ENCODE results near the gene C5orf22.
A peak's percentile ranks its signal among the peaks of the same experiment; 100 is the strongest.
"Not testable (repeated sequence)": the region's sequence is repeated elsewhere in the genome, so short reads cannot be mapped to it uniquely, and the experiment has no call there.

C5orf22 gene

GRCh38 chr5:31531543-31531887 is 586 bp upstream of the C5orf22 start:
- Mint-ChIP-seq H3K36me3 (ENCODE audit: low read depth) (peaks cover 56% of the 10 kb centered on the region), H3K4me3 (peak overlapping the region; percentile 93), H3K27ac (peak overlapping the region; percentile 88), H3K9me3 (no peaks in the 10 kb centered on the region), H3K27me3 (no peaks in the 10 kb centered on the region), H3K4me1 (ENCODE audit: low read depth) (peaks cover 49% of the 10 kb centered on the region)

- Mint-ChIP-seq H3K27me3 (no peaks in the 10 kb centered on the region), H3K36me3 (ENCODE audit: low read depth) (peaks cover 47% of the 10 kb centered on the region), H3K4me1 (ENCODE audit: low read depth) (peaks cover 45% of the 10 kb centered on the region), H3K27ac (no peak overlapping the region), H3K9me3 (no peaks in the 10 kb centered on the region), H3K4me3 (no peak overlapping the region)
Measured at GRCh38 chr5:31534527-31535046, 2.5 kb downstream of the C5orf22 start.

GRCh38 chr5:31536873-31537272 is 4.8 kb downstream of the C5orf22 start:
- Mint-ChIP-seq H3K4me1 (ENCODE audit: low read depth) (peaks cover 25% of the 10 kb centered on the region), H3K4me3 (no peak overlapping the region), H3K9me3 (no peaks in the 10 kb centered on the region), H3K27me3 (no peaks in the 10 kb centered on the region), H3K27ac (no peak overlapping the region), H3K36me3 (ENCODE audit: low read depth) (peaks cover 53% of the 10 kb centered on the region)

- H3K27ac Mint-ChIP-seq, result no peak overlapping the region
- H3K4me3 Mint-ChIP-seq, result no peak overlapping the region
- H3K27me3 Mint-ChIP-seq, result no peaks in the 10 kb centered on the region
- no peaks in the 10 kb centered on the region for H3K9me3 Mint-ChIP-seq
- peaks cover 25% of the 10 kb centered on the region for H3K4me1 Mint-ChIP-seq (ENCODE audit: low read depth)
- peaks cover 57% of the 10 kb centered on the region for H3K36me3 Mint-ChIP-seq (ENCODE audit: low read depth)
Measured at GRCh38 chr5:31537349-31537748, 5.2 kb downstream of the C5orf22 start.

- Mint-ChIP-seq H3K36me3 (ENCODE audit: low read depth) (peaks cover 62% of the 10 kb centered on the region), H3K27ac (no peak overlapping the region), H3K4me1 (ENCODE audit: low read depth) (peaks cover 25% of the 10 kb centered on the region), H3K4me3 (no peak overlapping the region), H3K9me3 (no peaks in the 10 kb centered on the region), H3K27me3 (no peaks in the 10 kb centered on the region)
Measured at GRCh38 chr5:31537851-31538250, 5.8 kb downstream of the C5orf22 start.

- H3K9me3 Mint-ChIP-seq; H3K4me1 Mint-ChIP-seq (ENCODE audit: low read depth); H3K27ac Mint-ChIP-seq; H3K4me3 Mint-ChIP-seq; H3K27me3 Mint-ChIP-seq: not testable (repeated sequence)
- H3K36me3 Mint-ChIP-seq (ENCODE audit: low read depth), result peaks cover 73% of the 10 kb centered on the region
Measured at GRCh38 chr5:31549114-31549513, 17.0 kb downstream of the C5orf22 start.

- Mint-ChIP-seq H3K27ac (no peak overlapping the region), H3K36me3 (ENCODE audit: low read depth) (peaks cover 70% of the 10 kb centered on the region), H3K4me3 (no peak overlapping the region)
Measured at GRCh38 chr5:31551878-31552277, 19.8 kb downstream of the C5orf22 start.

GRCh38 chr5:31553863-31554262 is 21.8 kb downstream of the C5orf22 start:
- Mint-ChIP-seq H3K4me3 (no peak overlapping the region), H3K9me3 (peaks cover 3% of the 10 kb centered on the region), H3K4me1 (ENCODE audit: low read depth) (peaks cover 13% of the 10 kb centered on the region), H3K27ac (no peak overlapping the region), H3K36me3 (ENCODE audit: low read depth) (peaks cover 62% of the 10 kb centered on the region), H3K27me3 (no peaks in the 10 kb centered on the region)

More at GRCh38 chr5:31551878-31552277, 19.8 kb downstream of the C5orf22 start:
- Mint-ChIP-seq H3K4me1 (ENCODE audit: low read depth) (peaks cover 9% of the 10 kb centered on the region), H3K9me3 (peaks cover 3% of the 10 kb centered on the region), H3K27me3 (no peaks in the 10 kb centered on the region)

GRCh38 chr5:31554552-31554951 is 22.5 kb downstream of the C5orf22 start:
- no peak overlapping the region for H3K4me3 Mint-ChIP-seq
- H3K27me3 Mint-ChIP-seq, result no peaks in the 10 kb centered on the region
- H3K9me3 Mint-ChIP-seq, result peaks cover 3% of the 10 kb centered on the region
- no peak overlapping the region for H3K27ac Mint-ChIP-seq
- peaks cover 9% of the 10 kb centered on the region for H3K4me1 Mint-ChIP-seq (ENCODE audit: low read depth)
- peaks cover 57% of the 10 kb centered on the region for H3K36me3 Mint-ChIP-seq (ENCODE audit: low read depth)

GRCh38 chr5:31556461-31556860 is 24.4 kb downstream of the C5orf22 start:
- H3K9me3 Mint-ChIP-seq, result peaks cover 3% of the 10 kb centered on the region
- H3K27me3 Mint-ChIP-seq, result no peaks in the 10 kb centered on the region
- H3K4me1 Mint-ChIP-seq (ENCODE audit: low read depth), result peaks cover 9% of the 10 kb centered on the region
- H3K4me3 Mint-ChIP-seq, result no peak overlapping the region
- peaks cover 53% of the 10 kb centered on the region for H3K36me3 Mint-ChIP-seq (ENCODE audit: low read depth)
- no peak overlapping the region for H3K27ac Mint-ChIP-seq

GRCh38 chr5:31559942-31560341 is 27.8 kb downstream of the C5orf22 start:
- Mint-ChIP-seq H3K9me3 (peaks cover 5% of the 10 kb centered on the region), H3K27ac (no peak overlapping the region), H3K4me1 (ENCODE audit: low read depth) (peaks cover 9% of the 10 kb centered on the region), H3K27me3 (no peaks in the 10 kb centered on the region), H3K36me3 (ENCODE audit: low read depth) (peaks cover 27% of the 10 kb centered on the region), H3K4me3 (no peak overlapping the region)

- Mint-ChIP-seq H3K27ac (no peak overlapping the region), H3K36me3 (ENCODE audit: low read depth) (peaks cover 17% of the 10 kb centered on the region), H3K4me1 (ENCODE audit: low read depth) (peaks cover 9% of the 10 kb centered on the region), H3K4me3 (no peak overlapping the region), H3K9me3 (peaks cover 10% of the 10 kb centered on the region), H3K27me3 (no peaks in the 10 kb centered on the region)
Measured at GRCh38 chr5:31561946-31562345, 29.8 kb downstream of the C5orf22 start.

- Mint-ChIP-seq H3K9me3 (peaks cover 10% of the 10 kb centered on the region), H3K4me1 (ENCODE audit: low read depth) (peaks cover 1% of the 10 kb centered on the region), H3K27me3 (no peaks in the 10 kb centered on the region), H3K27ac (no peak overlapping the region), H3K4me3 (no peak overlapping the region), H3K36me3 (ENCODE audit: low read depth) (peaks cover 8% of the 10 kb centered on the region)
Measured at GRCh38 chr5:31563216-31563615, 31.1 kb downstream of the C5orf22 start.

GRCh38 chr5:31566362-31566761 is 34.3 kb downstream of the C5orf22 start:
- not testable (repeated sequence) for H3K4me3 Mint-ChIP-seq; H3K27ac Mint-ChIP-seq; H3K27me3 Mint-ChIP-seq; H3K4me1 Mint-ChIP-seq (ENCODE audit: low read depth); H3K36me3 Mint-ChIP-seq (ENCODE audit: low read depth)
- H3K9me3 Mint-ChIP-seq, result peaks cover 10% of the 10 kb centered on the region

GRCh38 chr5:31568302-31568835 is 36.3 kb downstream of the C5orf22 start:
- H3K9me3 Mint-ChIP-seq, result peaks cover 10% of the 10 kb centered on the region
- no peak overlapping the region for H3K4me3 Mint-ChIP-seq
- peaks cover 4% of the 10 kb centered on the region for H3K27me3 Mint-ChIP-seq
- H3K36me3 Mint-ChIP-seq (ENCODE audit: low read depth), result peaks cover 6% of the 10 kb centered on the region
- H3K27ac Mint-ChIP-seq, result no peak overlapping the region
- H3K4me1 Mint-ChIP-seq (ENCODE audit: low read depth), result no peaks in the 10 kb centered on the region

- Mint-ChIP-seq H3K27ac (no peak overlapping the region), H3K4me1 (ENCODE audit: low read depth) (no peaks in the 10 kb centered on the region), H3K27me3 (peaks cover 4% of the 10 kb centered on the region), H3K36me3 (ENCODE audit: low read depth) (peaks cover 6% of the 10 kb centered on the region), H3K4me3 (no peak overlapping the region), H3K9me3 (peaks cover 10% of the 10 kb centered on the region)
Measured at GRCh38 chr5:31569068-31569467, 37.0 kb downstream of the C5orf22 start.
